IPS-18c (cell line): ENCODE measurements around the gene WLS.

Experiments
- H3K4me3 ChIP-seq: 2 replicates; pipeline ENCODE4 v1.7.0; 2013; ENCODE audit warnings: low read depth, mild to moderate bottlenecking, low read length, moderate library complexity; ENCODE audit not compliant: insufficient read depth
- H3K9me3 ChIP-seq: one replicate; pipeline ENCODE4 v1.6.1; 2013; ENCODE audit warnings: mild to moderate bottlenecking, low read length, moderate library complexity; ENCODE audit not compliant: control insufficient read depth, insufficient read depth

WLS gene

DNA sequence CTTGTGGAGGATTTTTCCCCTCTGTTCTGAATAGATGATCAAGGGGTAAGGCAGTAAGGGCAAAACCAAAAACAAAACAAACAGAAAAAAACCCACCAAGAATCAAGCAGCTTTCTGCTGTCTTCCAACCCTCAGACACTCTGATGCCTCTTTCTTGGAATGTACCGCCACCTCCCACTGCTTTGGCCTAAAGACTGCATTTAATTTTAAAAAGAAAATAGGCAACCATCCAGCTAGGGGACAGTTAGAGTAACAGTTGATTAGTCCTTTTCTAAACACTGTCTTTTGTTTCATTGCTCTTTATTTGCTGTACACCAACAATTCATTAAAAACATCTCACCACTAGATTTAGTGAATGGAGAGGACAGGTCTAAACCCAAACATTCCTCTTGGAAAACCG, 21.5 kb downstream of the WLS start:
- H3K4me3 ChIP-seq: no peak overlapping the region

DNA sequence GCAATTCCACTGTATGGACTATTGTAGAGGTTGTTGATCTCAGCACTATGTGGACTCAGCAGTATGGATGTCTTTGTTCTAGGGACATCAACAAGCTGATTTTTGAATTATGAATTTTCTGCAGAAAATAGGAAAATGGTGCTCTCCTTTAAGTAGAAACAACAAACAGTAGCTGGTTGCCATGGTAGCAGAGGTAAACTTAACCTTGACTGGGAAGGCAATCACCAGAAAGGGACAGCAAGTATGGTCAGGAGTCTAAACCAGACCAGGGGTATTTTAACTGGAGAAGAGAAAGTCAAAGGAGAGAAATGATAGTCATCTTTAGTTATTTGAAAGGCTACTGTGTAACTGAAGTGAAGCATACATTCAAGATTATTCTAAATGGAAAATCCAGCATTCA, 22.3 kb downstream of the WLS start:
- no peaks in the 10 kb centered on the region for H3K9me3 ChIP-seq
- no peak overlapping the region for H3K4me3 ChIP-seq

More for the DNA sequence above, 21.5 kb downstream of the WLS start:
- H3K9me3 ChIP-seq: no peaks in the 10 kb centered on the region

DNA sequence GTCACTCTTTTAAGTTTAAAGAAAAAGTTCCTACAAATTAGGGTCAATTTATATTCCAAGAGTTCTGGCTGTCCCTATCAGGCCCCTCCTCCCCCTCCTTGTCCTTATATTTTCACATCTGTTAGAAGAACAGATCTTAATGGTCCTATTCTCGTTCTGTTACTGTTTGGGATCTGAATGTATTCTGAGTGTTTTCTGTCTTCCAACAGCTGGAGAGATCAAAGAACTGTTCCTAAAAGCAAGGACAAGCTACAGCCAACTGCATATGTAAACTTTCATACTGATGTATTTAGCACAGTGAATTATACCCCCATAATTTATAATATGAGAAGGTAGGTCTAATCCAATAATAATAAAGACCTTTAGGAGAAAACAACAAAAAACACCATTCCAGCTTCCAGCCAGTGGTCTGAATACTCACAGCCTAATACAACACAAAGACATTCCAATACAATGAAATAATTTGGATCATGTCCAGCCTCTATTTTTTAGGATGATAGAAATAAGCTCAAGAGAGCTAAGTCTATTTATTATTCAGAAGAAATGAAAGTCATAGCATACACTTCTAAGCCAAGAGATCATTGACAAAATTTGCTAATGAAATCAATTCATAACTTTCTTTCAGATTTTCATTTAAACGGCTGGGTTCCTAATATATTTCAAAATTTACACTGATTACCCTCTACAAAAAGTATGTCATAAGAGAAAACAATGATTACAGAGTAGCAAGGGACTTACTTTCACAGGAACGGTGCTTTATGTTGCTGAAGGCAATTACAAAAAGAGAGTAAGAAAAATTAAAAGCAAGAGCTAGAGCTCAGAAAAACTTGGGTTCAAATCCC, 25.3 kb downstream of the WLS start:
- no peaks in the 10 kb centered on the region for H3K9me3 ChIP-seq
- H3K4me3 ChIP-seq: no peak overlapping the region

DNA sequence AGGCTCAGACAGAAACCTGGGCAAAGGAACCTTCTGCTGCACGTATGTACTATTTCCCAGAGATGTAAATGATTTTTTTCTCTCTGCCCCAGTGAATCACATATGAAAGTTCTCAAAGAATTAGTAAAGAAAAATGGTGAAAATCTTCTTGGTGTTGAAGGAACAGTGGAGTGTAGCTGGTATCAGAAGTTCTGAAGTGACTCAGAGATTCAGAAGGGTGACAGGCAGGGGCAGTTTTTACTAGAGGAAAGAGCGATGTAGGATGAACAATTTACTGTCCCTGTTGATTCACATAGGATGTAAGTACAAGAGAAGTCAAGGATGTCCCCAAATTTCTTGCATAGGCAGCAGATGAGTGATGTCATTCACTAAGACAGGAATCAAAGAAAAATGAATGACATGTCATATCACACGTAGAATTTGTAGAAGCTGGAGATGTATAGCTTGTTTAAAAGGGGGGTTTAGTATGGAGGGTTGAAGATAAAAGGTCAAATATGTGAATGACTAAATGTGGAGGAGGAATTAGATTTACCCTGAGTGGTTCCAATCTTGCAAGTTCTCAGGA, 26.4 kb downstream of the WLS start:
- no peak overlapping the region for H3K4me3 ChIP-seq
- H3K9me3 ChIP-seq: no peaks in the 10 kb centered on the region

DNA sequence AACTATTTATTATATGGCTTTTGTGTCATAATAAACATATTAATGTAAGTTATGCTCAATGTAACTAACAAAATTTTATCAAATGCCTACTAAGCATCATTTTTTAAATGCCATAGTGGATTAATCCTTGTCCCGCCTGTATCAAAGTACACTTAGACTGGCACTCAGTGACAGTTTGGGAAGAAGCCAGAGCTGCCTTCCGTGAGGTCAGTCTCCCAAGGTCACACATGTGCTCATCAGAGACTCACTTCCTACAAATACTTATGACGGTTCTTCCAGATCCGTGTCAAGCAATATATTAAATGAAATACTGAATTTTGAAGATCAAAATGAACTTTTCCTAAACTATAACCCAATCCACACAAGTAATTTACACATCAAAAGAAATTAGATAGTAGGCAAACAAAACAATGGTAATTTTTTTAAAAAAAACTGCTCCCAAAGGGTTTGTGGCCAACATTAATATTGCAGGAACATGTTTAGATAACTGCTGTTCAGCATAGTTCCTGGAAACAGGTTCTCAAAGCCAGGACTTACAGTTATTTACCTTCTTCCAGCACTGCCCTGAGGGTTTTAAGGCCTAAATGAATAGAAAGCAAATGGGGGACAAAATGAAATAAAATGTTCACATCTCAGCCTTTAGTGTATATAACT, 27.2 kb downstream of the WLS start:
- H3K9me3 ChIP-seq: no peaks in the 10 kb centered on the region
- no peak overlapping the region for H3K4me3 ChIP-seq

DNA sequence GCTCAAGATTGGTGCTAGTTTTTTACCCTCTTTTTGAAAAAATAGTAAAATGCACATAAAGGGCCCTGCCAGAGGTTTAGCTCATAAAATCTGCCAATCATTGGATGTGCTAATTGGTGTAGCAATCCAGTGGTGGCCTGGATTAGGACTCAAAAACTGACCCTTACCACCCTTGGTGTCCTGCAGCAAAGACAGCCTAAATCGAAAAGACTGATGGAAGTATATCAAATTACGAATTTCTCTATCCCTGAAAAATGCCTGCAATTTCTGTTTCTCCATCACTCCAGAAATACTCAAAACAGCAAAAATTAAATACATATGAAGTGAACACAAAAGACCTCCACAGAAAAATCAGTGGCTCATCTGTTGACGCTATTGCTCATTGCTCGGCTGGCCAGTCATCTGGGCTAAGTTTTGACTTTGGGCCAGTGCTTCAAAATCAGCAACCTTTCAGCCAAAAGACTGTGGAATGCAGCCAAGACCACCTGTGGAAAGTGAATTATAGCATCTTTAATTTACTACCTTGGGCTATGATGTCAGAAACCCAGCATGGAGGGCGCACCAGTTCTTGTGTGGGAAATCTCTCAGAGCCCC, 30.0 kb downstream of the WLS start:
- Histone ChIP-seq H3K4me3 (no peak overlapping the region), H3K9me3 (no peaks in the 10 kb centered on the region)

DNA sequence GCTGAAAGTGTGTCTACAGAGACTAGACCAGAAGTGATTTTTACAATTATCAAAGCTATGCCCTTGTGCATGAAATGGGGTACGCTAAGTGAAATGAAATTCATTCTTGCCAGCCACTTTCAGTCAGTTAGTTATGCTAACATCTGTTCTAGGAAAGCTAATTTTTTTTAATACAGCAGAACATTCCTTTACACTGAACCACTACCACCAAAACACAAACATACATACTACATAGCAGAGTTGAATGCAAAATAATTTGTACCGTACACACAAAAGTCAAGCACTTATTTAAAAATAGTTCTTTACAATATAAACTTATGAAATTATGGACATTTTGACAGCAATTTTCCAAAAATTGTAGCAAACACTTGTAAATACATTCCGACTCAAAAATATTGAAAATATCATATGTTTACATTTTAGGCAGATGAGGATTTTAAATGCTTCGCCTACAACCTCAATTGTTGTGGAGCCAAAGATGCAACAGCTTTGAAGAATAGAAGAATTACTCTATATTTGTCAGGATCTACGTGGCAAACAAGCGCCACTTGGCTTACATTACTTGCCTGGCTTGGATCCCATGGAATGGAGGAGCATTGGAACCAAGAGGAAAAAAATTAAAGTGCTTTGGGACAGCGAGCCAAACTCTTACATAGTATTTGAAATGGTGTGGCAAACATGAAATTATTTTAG, 30.6 kb downstream of the WLS start:
- H3K4me3 ChIP-seq: no peak overlapping the region
- H3K9me3 ChIP-seq: no peaks in the 10 kb centered on the region

DNA sequence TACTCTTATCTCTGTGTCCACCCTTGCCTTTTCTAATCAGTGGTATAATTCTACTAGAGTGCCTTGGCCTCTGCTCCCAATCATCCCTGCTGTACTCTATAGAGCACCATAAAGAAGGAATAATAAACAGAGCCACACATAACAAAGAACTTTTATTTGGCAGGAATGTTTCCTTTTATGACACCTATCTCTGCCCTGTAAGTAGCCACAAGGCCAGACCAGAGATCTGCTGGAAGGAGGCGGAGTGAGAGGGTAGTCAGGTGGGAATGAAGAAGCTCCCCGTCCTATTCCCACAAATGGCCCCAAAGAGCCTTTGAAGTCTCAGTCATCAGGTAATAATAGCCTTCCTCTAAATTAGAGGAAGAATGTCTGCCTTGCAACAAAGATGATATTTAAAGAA, 32.7 kb downstream of the WLS start:
- Histone ChIP-seq H3K4me3 (no peak overlapping the region), H3K9me3 (no peaks in the 10 kb centered on the region)

DNA sequence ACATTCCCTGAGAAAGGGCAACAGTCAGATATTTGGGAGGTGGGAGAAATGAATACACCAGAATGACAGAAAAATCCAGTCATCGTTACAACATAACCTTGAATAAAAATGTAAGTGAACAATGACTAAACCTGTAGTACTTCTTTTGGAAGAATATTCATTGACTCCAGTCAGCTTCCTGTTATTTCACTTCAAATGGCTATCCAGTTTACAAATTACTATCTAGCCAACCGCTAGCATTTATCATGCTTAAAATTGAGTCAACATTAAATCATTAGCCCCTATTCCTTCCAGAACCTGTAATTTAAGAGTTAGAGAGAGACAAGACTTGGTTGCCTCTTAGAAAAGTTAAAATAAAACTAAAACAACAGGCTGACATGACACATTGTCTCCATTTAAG, 33.6 kb downstream of the WLS start:
- Histone ChIP-seq H3K9me3 (no peaks in the 10 kb centered on the region), H3K4me3 (no peak overlapping the region)

DNA sequence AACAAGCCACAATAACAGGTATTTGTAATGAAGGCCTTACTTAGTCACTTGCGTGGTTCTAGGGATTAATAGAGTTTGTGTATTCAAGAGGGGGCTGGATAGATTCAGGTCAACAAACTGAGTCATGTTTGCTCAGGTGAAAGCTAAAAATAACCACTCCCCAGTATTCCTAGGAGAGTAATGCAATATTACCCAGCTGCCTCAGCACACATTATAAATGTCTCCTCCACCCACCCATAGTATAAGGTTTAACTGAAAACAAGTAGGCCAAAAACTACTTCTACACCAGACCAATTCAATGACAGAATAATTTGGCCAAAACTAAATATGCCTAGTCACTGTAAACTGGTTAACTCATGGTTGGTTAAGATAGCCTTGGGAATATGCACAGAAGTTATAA, 34.4 kb downstream of the WLS start:
- H3K9me3 ChIP-seq: no peaks in the 10 kb centered on the region
- no peak overlapping the region for H3K4me3 ChIP-seq

DNA sequence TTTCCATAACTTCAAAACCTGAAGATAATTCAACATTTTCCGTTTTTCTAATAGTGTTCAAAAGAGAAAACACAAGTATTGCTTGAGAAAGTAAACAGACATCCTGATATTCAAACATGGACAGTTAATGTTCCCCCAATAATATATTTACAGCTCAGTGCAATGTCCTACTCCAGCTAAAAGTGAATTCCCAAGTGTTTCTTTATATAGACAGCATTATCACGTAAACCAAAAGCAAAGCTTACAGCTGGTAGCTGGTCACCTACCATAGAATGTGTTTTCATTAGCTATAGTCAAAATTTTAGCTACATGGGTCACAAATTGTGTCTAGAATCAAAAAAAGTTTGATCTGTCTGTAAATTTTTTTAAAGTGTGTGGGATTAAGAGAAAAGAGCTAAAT, 34.9 kb downstream of the WLS start:
- Histone ChIP-seq H3K4me3 (no peak overlapping the region), H3K9me3 (no peaks in the 10 kb centered on the region)

DNA sequence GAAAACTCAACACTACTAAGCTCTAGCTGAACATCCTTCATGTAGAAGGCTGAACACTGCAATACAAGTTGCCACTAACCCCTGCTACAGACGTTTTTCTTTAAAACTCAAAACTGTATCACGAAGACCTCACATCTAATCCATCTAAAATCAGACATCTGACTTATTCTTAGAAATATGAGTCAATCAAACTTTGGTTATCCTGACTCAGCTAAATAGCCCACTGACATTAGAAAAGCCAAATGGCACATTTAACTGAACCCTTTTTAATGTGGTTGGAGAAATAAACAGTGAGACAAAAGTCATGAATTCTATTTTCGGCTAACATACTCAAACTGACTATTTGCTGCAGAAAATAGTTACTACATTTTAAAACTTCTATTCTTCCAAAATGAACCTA, 35.6 kb downstream of the WLS start:
- no peak overlapping the region for H3K4me3 ChIP-seq

DNA sequence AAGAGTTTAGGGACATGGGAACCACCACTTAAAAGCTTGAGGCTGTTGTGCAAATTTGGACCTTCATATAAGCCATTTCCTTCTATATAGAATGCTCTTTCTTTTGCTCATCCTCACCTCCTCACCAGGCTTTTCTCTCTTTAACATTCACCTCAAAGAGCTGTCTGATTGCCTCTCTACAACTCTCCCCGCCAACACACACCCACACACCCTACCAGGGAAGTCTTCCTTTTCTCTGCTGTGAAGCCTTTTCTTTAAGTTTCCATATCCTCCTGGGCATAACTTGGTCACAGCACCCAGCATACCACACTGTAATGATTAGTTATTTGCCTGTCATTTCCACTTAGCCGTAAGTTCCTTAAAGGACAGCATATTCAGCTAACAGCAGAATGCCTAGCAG, 40.6 kb downstream of the WLS start:
- Histone ChIP-seq H3K9me3 (no peaks in the 10 kb centered on the region), H3K4me3 (no peak overlapping the region)

More for the DNA sequence above, 35.6 kb downstream of the WLS start:
- H3K9me3 ChIP-seq: no peaks in the 10 kb centered on the region

DNA sequence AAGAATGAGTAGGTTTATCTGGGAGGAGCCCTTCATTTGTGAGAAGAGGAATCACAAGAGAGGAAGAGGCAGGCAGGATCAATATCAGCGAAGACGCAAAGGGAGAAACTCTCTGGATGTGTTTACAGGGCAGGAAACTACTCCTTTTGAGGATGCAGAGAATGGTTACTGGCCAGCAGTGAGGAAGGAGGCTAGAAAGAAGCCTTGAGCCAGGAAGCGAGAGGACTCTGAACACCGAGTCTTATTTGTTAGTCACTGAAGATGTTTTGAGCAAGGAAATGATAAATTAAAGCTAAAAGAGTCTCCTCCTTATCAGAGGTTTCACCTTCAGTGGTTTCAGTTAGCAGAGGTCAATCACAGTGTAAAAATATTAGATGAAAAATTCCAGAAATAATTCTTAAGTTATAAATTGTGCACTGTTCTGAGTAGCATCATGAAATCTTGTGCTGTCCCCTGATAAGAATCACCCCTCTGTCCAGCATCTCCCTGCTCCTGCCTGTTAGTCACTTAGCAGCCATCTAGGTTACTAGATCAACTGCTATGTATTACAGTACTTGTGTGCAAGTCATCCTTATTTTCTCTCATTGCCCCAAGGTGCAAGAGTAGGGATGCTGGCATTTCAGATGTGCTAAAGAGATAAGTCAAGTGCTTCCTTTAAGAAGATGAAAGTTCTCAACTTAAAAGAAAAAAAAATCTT, 43.5 kb downstream of the WLS start:
- no peaks in the 10 kb centered on the region for H3K9me3 ChIP-seq
- H3K4me3 ChIP-seq: no peak overlapping the region

DNA sequence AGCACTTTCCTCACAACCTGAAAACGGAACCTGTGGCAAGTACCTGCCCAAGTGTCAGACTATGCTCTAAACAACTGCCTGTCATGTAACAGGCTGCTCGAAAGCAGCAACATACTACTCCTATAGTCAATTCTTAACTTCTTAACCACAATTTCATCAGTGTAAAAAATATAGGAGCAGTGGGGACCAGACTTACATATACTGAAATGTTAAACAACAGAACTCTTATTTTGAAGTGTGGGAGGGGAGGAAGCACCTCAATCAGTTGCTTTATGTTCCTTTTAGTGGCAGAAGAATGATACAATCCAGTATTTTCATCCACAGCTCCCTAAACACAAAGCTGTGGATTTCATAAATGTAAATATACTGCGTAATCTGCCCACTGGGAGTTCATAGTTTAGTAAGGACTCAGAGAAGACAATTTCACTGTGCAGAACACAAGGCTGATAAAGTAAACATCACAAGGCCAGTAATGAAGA, 44.2 kb downstream of the WLS start:
- Histone ChIP-seq H3K9me3 (no peaks in the 10 kb centered on the region), H3K4me3 (no peak overlapping the region)

DNA sequence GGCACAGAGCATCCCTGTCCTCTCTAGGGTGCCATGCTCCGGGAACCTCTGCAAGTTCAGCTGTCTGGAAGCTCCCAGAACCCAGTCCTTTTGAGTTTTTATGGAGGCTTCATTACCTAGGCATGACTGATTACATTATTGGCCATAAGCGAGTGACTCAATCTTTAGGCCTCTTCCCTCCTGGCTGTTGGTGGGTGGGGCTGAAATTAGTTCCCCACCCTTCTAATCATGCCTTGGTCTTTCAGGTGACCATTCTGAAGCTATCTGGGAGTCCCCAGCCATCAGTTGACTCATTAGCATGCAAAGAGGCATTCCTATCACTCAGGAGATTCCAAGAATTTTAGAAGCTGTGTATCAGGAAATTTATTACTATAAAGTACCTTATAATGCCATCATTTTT, 46.6 kb downstream of the WLS start:
- no peak overlapping the region for H3K4me3 ChIP-seq
- no peaks in the 10 kb centered on the region for H3K9me3 ChIP-seq

DNA sequence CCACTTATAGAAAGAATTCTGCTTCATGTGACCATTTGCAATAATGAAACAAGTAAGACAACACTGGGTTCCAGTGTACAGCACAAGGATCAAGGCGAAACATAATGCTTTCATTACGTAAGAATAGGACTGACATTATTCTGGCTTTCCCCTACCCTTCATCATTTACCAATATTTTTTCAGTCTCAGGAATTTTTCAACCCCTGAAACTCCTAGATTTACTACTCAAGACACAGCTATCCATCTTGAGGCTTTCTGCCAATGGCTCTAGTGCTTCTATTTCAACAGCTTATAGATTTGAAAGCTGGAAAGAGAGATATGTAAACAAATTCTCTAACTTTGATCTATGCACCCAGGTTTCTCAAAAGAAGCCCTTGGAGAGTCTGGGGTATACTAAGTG, 48.4 kb downstream of the WLS start:
- Histone ChIP-seq H3K4me3 (no peak overlapping the region), H3K9me3 (no peaks in the 10 kb centered on the region)
